ENCODE results near the gene KDM4D.

DNA sequence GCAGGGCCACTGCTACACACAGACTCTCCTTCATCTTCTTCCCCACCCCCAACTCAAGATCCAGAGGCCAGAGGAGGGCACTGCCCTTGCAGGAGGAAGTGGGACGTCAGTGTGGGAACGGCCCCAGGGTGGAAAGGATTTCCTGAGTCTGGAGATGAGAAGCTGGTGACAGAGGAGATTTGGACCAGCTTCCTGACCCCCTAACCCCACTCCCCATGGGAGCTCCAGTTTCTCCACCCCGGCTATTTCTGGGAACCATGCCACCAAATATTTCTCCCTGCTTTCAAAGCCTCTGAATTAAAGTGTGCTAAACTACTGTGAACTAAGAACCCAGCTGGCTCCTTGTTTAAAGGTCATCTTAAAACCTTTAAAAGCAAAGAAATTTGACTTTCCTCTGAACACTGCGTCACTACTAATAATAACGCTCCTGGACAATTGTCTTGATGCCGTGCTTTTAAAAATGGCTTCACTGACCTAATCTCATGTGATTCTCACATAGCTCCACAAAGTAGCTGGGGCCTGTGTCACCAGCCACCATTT is 46.7 kb upstream of the KDM4D start:
- no peak for TF ChIP-seq EZH2 (IDR thresholded peaks at IDR 0.05; ENCODE audit: low read length)
- TF ChIP-seq, protein P1, sequence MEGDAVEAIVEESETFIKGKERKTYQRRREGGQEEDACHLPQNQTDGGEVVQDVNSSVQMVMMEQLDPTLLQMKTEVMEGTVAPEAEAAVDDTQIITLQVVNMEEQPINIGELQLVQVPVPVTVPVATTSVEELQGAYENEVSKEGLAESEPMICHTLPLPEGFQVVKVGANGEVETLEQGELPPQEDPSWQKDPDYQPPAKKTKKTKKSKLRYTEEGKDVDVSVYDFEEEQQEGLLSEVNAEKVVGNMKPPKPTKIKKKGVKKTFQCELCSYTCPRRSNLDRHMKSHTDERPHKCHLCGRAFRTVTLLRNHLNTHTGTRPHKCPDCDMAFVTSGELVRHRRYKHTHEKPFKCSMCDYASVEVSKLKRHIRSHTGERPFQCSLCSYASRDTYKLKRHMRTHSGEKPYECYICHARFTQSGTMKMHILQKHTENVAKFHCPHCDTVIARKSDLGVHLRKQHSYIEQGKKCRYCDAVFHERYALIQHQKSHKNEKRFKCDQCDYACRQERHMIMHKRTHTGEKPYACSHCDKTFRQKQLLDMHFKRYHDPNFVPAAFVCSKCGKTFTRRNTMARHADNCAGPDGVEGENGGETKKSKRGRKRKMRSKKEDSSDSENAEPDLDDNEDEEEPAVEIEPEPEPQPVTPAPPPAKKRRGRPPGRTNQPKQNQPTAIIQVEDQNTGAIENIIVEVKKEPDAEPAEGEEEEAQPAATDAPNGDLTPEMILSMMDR (optimal IDR thresholded peaks at IDR 0.05 in 1 of 3, IDR thresholded peaks at IDR 0.05 in 1 of 3, conservative IDR thresholded peaks at IDR 0.05 in 1 of 3; ENCODE audit: extremely low read depth in 1 of 3, insufficient read depth in 2 of 3, low read length in 3 of 3), result no peak

Data from keratinocyte (primary cell).